Airway epithelial cell (primary cell): Measurements from ENCODE around the gene FAM47B. TPM values are rescaled to one million over a fixed set of nuclear protein-coding genes. Genes with fewer than 3 reads are reported as not detected.

Experiments
- total RNA-seq: library from RNA; depleted of rRNA; stranded (reverse); fragments of >200 nt; gene quantifications from 2 replicates; pipeline ENCODE4 v1.2.3, GENCODE V29; 2015

FAM47B gene
- not detected in 2 replicates for total RNA-seq

DNA sequence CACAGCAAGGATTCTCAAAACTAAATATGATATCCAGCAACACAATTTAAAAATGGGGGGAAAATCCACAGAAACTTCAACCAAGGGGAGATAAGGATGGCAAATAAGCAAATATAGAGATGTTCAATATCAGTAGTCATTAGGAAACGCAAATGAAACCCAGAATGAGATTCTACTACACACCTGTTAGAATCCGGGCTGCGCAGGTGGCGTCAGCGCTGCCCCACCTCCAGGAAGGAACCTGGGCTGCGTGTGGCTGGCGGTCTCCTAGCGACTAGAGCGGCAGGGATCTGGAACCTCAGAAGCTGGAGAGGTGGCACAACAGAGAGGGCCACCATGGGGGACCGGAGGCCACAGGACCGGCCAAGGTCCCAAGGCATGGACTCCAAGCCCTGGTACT lies at the start of gene FAM47B:
FAM47B (plus strand) TSS at position 301 of the 400 bp plus-strand sequence; CDS start at position 337, 36 bp downstream.

